Activated CD8-positive, alpha-beta T cell treated with anti-CD3 and anti-CD28 coated beads for 36 hours (primary cell): ENCODE data around the gene RMI2. TPM values are rescaled to one million over a fixed set of nuclear protein-coding genes. Genes with fewer than 3 reads are reported as not detected.

ENCODE experiments used
- ATAC-seq: fragments of 200-7000 bp; cut with Tn5 transposase; one replicate; pipeline ENCODE4 v1.10.0; 2021; ENCODE audit warnings: mild to moderate bottlenecking, moderate library complexity
- CTCF ChIA-PET: fragments of 350-600 bp; sonication (Branson Sonifier 250); formaldehyde crosslinking; loops from one replicate; lab custom pipeline; 2021; ENCODE audit warnings: antibody characterized with exemption; lab: Charles Lee
- POLR2A ChIA-PET: fragments of 350-600 bp; sonication (Branson Sonifier 250); formaldehyde crosslinking; loops from one replicate; lab custom pipeline; 2021; ENCODE audit warnings: antibody characterized with exemption; lab: Charles Lee
- DNase-seq: peaks from one replicate; pipeline ENCODE4 v3.0.0-alpha.2; 2020
- H3K27ac Mint-ChIP-seq: one replicate; pipeline ENCODE4 v1.8.0; 2021; ENCODE audit warnings: mild to moderate bottlenecking, mixed read lengths
- H3K27me3 Mint-ChIP-seq: one replicate; pipeline ENCODE4 v1.8.0; 2021; ENCODE audit warnings: mixed read lengths
- H3K36me3 Mint-ChIP-seq: one replicate; pipeline ENCODE4 v1.8.0; 2021; ENCODE audit warnings: low read depth, mixed read lengths
- H3K4me1 Mint-ChIP-seq: one replicate; pipeline ENCODE4 v1.8.0; 2021; ENCODE audit warnings: low read depth, mixed read lengths
- H3K4me3 Mint-ChIP-seq: one replicate; pipeline ENCODE4 v1.8.0; 2021; ENCODE audit warnings: mild to moderate bottlenecking, moderate library complexity, mixed read lengths
- H3K9me3 Mint-ChIP-seq: one replicate; pipeline ENCODE4 v1.8.0; 2021; ENCODE audit warnings: mixed read lengths
- CTCF ChIP-seq: fragments of 200-600 bp; IDR thresholded peaks from one replicate; pipeline ENCODE4 v1.8.0; 2022; ENCODE audit warnings: antibody characterized with exemption, mild to moderate bottlenecking
- intact Hi-C: fragments of 100-400 bp; cut with micrococcal nuclease; formaldehyde crosslinking; loops from one replicate; pipeline ENCODE4 v1.10.0; 2022
- microRNA-seq: library from miRNA; unstranded; fragments of <30 nt; microRNA quantifications from one replicate; pipeline ENCODE4 v1.2.0, GENCODE V29; 2022; ENCODE audit warnings: borderline microRNAs expressed, borderline replicate concordance
- total RNA-seq, 2 experiments: library from RNA; stranded (reverse); gene quantifications; one replicate each; pipeline ENCODE4 v1.2.3, GENCODE V29; 2021

RMI2 gene
- total RNA-seq, 2 experiments from 2014 or later, result 53.1 to 57.7 TPM

GRCh38 chr16:11398851-11399250 lies 53.6 kb downstream of the RMI2 start:
- ChIA-PET POLR2A (no interaction called here), CTCF (interaction anchor here (0.6 to 9.6 kb wide), 7 partner anchors 9 to 454 kb away, joined by 3 to 89 read pairs (median 4); no protein-coding TSS in a partner anchor)
- no peaks in the 10 kb centered on the region for H3K9me3 Mint-ChIP-seq

GRCh38 chr16:11399261-11399831 lies 54.1 kb downstream of the RMI2 start:
- DNase-seq (no peak), ATAC-seq (no peak)
- Mint-ChIP-seq H3K27ac (no peak overlapping the region), H3K27me3 (no peaks in the 10 kb centered on the region), H3K4me1 (no peaks in the 10 kb centered on the region), H3K4me3 (no peak overlapping the region), H3K9me3 (no peaks in the 10 kb centered on the region), H3K36me3 (no peaks in the 10 kb centered on the region)
- no peak for TF ChIP-seq CTCF
- POLR2A ChIA-PET, result interaction anchor here (1.1 kb wide), 1 partner anchor 8 kb away, joined by 3 read pairs; no protein-coding TSS in a partner anchor
- CTCF ChIA-PET, result interaction anchor here (0.6 to 9.6 kb wide), 8 partner anchors 9 to 455 kb away, joined by 3 to 89 read pairs (median 4); no protein-coding TSS in a partner anchor
- intact Hi-C loops, result loop anchor here (10.0 kb wide), 1 partner anchor 315 kb away; no protein-coding TSS in a partner anchor

More at GRCh38 chr16:11398851-11399250, 53.6 kb downstream of the RMI2 start:
- no peaks in the 10 kb centered on the region for H3K36me3 Mint-ChIP-seq
- no peak for DNase-seq
- ATAC-seq, result no peak
- no peaks in the 10 kb centered on the region for H3K27me3 Mint-ChIP-seq
- H3K27ac Mint-ChIP-seq, result no peak overlapping the region
- TF ChIP-seq CTCF, result no peak
- H3K4me1 Mint-ChIP-seq, result no peaks in the 10 kb centered on the region
- H3K4me3 Mint-ChIP-seq, result no peak overlapping the region
- intact Hi-C loops, result loop anchor here (10.0 kb wide), 1 partner anchor 316 kb away; no protein-coding TSS in a partner anchor

GRCh38 chr16:11400076-11400475 lies 54.8 kb downstream of the RMI2 start:
- ChIA-PET CTCF (interaction anchor here (0.8 to 9.6 kb wide), 4 partner anchors 8 to 437 kb away, joined by 3 to 65 read pairs (median 4); no protein-coding TSS in a partner anchor), POLR2A (interaction anchor here (1.1 kb wide), 1 partner anchor 9 kb away, joined by 3 read pairs; no protein-coding TSS in a partner anchor)
- intact Hi-C loops, result loop anchor here (10.0 kb wide), 1 partner anchor 125 kb away; a partner anchor contains a TSS
- Mint-ChIP-seq H3K4me3 (no peak overlapping the region), H3K36me3 (no peaks in the 10 kb centered on the region), H3K27me3 (no peaks in the 10 kb centered on the region), H3K27ac (no peak overlapping the region), H3K4me1 (no peaks in the 10 kb centered on the region), H3K9me3 (no peaks in the 10 kb centered on the region)
- TF ChIP-seq CTCF, result no peak
- no peak for ATAC-seq
- no peak for DNase-seq

Small RNAs within 50 kb of the gene (microRNA-seq; reads per million reads assigned to microRNA genes)
- not detected for gene MIR548H2

Other genes with a start within 250 kb of the RMI2 start
- 10 to 100 TPM; 75.7 to 75.8 TPM for gene SOCS1, start 89.3 kb upstream of the RMI2 start, total RNA-seq
- not detected for gene TNP2, start 76.1 kb upstream of the RMI2 start, total RNA-seq
- gene PRM3, start 71.8 kb upstream of the RMI2 start, total RNA-seq, result not detected
- gene PRM2, start 69.0 kb upstream of the RMI2 start, total RNA-seq, result not detected
- gene PRM1, start 64.1 kb upstream of the RMI2 start, total RNA-seq, result not detected
- 100 to 1,000 TPM; 108 to 110 TPM for gene LITAF, start 241.5 kb downstream of the RMI2 start, total RNA-seq